Measurements from ENCODE around the gene MAST3. TPM values are rescaled to one million over a fixed set of nuclear protein-coding genes. Genes with fewer than 3 reads are reported as not detected.

The MAST3 gene
- total and polyA plus RNA-seq, 2 of the 13 experiments (the other 11 are each of a cell fraction or from before 2014, with no cell fraction given): 4.1 to 4.6 TPM

DNA sequence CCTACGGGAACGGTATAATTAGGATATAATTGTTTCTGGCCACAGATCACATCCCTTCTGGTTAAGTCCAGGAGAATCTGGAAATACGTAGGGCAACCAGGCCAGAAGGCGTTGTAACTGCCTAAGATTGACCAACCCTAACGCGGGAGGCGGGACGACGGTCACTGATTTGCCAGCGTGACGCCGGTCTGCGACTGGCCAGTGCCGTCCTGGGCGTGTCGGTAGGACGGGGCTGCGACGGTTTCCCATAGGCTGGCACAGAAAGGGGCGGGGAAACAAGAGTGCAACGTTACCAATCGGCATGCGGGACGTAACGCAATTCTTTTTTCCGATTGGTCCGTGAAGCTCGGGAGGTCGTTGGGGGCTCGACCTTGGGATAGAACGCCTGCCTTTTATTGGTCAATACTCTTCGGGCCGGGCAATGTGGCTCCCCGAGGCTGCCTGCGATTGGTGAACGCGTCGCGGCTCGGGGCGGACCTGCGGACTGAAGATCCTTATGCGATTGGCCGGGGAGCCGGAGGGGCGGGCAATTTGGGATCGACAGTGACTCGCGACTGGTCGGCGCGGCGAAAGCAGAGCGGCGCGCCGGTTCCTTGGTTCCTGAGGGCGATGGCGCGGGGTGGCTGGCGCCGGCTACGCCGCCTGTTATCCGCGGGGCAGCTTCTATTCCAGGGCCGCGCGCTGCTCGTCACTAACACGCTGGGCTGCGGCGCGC lies 95.3 kb downstream of the MAST3 start, which contains the start of gene MPV17L2 (continued):
- TF ChIP-seq ATM (IDR thresholded peaks at IDR 0.05; ENCODE audit: borderline replicate concordance): no peak
- no peak for TF ChIP-seq RBAK (CRISPR knock-in tag; IDR thresholded peaks at IDR 0.05)
- TF ChIP-seq RAD51 (IDR thresholded peaks at IDR 0.05; ENCODE audit: borderline replicate concordance): no peak
- peak; percentile 28 for TF ChIP-seq HOXA3 (CRISPR knock-in tag; IDR thresholded peaks at IDR 0.05)
- TF ChIP-seq, protein P1, sequence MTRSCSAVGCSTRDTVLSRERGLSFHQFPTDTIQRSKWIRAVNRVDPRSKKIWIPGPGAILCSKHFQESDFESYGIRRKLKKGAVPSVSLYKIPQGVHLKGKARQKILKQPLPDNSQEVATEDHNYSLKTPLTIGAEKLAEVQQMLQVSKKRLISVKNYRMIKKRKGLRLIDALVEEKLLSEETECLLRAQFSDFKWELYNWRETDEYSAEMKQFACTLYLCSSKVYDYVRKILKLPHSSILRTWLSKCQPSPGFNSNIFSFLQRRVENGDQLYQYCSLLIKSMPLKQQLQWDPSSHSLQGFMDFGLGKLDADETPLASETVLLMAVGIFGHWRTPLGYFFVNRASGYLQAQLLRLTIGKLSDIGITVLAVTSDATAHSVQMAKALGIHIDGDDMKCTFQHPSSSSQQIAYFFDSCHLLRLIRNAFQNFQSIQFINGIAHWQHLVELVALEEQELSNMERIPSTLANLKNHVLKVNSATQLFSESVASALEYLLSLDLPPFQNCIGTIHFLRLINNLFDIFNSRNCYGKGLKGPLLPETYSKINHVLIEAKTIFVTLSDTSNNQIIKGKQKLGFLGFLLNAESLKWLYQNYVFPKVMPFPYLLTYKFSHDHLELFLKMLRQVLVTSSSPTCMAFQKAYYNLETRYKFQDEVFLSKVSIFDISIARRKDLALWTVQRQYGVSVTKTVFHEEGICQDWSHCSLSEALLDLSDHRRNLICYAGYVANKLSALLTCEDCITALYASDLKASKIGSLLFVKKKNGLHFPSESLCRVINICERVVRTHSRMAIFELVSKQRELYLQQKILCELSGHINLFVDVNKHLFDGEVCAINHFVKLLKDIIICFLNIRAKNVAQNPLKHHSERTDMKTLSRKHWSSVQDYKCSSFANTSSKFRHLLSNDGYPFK (CRISPR knock-in tag; IDR thresholded peaks at IDR 0.05; ENCODE audit: borderline replicate concordance): no peak
- no peak for TF ChIP-seq ZSCAN29 (CRISPR knock-in tag; conservative IDR thresholded peaks at IDR 0.05)
- TF ChIP-seq ARID2 (CRISPR knock-in tag; IDR thresholded peaks at IDR 0.05; ENCODE audit: borderline replicate concordance): no peak
- TF ChIP-seq ZNF337 (CRISPR knock-in tag; IDR thresholded peaks at IDR 0.05; ENCODE audit: borderline replicate concordance, low read depth): no peak
- no peak for TF ChIP-seq U2AF2 (IDR thresholded peaks at IDR 0.05; ENCODE audit: low read depth, low read length)
- no peak for TF ChIP-seq TAF15 (IDR thresholded peaks at IDR 0.05; ENCODE audit: low read depth, low read length, poor library complexity, severe bottlenecking)
- no peak for TF ChIP-seq MZF1 (CRISPR knock-in tag; IDR thresholded peaks at IDR 0.05; ENCODE audit: borderline replicate concordance)
- TF ChIP-seq SRF (IDR thresholded peaks at IDR 0.05; ENCODE audit: low read depth, low read length): no peak
- TF ChIP-seq ZMYM3 (CRISPR knock-in tag; IDR thresholded peaks at IDR 0.05): no peak
- TF ChIP-seq RFXANK (CRISPR knock-in tag; IDR thresholded peaks at IDR 0.05): peak; percentile 98
- TF ChIP-seq ATRX (CRISPR knock-in tag; IDR thresholded peaks at IDR 0.05; ENCODE audit: borderline replicate concordance): no peak
- TF ChIP-seq, protein P2, sequence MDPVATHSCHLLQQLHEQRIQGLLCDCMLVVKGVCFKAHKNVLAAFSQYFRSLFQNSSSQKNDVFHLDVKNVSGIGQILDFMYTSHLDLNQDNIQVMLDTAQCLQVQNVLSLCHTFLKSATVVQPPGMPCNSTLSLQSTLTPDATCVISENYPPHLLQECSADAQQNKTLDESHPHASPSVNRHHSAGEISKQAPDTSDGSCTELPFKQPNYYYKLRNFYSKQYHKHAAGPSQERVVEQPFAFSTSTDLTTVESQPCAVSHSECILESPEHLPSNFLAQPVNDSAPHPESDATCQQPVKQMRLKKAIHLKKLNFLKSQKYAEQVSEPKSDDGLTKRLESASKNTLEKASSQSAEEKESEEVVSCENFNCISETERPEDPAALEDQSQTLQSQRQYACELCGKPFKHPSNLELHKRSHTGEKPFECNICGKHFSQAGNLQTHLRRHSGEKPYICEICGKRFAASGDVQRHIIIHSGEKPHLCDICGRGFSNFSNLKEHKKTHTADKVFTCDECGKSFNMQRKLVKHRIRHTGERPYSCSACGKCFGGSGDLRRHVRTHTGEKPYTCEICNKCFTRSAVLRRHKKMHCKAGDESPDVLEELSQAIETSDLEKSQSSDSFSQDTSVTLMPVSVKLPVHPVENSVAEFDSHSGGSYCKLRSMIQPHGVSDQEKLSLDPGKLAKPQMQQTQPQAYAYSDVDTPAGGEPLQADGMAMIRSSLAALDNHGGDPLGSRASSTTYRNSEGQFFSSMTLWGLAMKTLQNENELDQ (CRISPR knock-in tag; IDR thresholded peaks at IDR 0.05; ENCODE audit: borderline replicate concordance): no peak
- TF ChIP-seq EHMT2 (IDR thresholded peaks at IDR 0.05; ENCODE audit: borderline replicate concordance, low read depth, low read length): no peak
- TF ChIP-seq TMF1 (CRISPR knock-in tag; IDR thresholded peaks at IDR 0.05; ENCODE audit: low read depth): no peak; the same call in 1 of the 2 replicates
- TF ChIP-seq, protein P3, sequence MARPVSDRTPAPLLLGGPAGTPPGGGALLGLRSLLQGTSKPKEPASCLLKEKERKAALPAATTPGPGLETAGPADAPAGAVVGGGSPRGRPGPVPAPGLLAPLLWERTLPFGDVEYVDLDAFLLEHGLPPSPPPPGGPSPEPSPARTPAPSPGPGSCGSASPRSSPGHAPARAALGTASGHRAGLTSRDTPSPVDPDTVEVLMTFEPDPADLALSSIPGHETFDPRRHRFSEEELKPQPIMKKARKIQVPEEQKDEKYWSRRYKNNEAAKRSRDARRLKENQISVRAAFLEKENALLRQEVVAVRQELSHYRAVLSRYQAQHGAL (CRISPR knock-in tag; IDR thresholded peaks at IDR 0.05; ENCODE audit: not compliant biosample characterization): no peak
- TF ChIP-seq, protein P4, sequence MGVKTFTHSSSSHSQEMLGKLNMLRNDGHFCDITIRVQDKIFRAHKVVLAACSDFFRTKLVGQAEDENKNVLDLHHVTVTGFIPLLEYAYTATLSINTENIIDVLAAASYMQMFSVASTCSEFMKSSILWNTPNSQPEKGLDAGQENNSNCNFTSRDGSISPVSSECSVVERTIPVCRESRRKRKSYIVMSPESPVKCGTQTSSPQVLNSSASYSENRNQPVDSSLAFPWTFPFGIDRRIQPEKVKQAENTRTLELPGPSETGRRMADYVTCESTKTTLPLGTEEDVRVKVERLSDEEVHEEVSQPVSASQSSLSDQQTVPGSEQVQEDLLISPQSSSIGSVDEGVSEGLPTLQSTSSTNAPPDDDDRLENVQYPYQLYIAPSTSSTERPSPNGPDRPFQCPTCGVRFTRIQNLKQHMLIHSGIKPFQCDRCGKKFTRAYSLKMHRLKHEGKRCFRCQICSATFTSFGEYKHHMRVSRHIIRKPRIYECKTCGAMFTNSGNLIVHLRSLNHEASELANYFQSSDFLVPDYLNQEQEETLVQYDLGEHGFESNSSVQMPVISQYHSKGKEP (CRISPR knock-in tag; IDR thresholded peaks at IDR 0.05): no peak
- no peak for TF ChIP-seq ZNF720 (CRISPR knock-in tag; IDR thresholded peaks at IDR 0.05)
- 0 out of 2 replicates have a peak, but pooled peaks have one; percentile 20 for TF ChIP-seq GATA4 (IDR thresholded peaks at IDR 0.05; ENCODE audit: borderline replicate concordance, low read depth)
- no peak for TF ChIP-seq ZNF816 (CRISPR knock-in tag; IDR thresholded peaks at IDR 0.05; ENCODE audit: borderline replicate concordance)

Measured in HepG2 (cell line).